ENCODE measurements around the gene G6PC3.

Gene G6PC3

DNA sequence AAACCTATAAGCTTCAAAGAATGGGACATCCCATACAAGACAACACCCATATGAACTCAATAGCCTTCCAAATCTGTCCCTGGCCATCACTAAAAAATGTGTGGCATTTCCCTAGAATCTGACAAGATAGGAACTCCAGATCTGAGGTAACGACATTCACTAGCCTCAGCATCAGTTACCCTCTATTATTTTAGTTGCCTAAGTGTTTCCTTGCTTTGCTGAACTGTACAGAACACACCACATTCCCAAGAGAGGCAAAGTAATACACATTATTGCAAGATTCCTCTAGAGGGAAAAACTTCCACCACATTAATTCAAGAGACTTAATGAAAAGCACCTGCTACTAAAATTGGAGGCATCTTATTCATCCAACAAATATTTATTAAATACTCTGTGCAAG, 9.1 kb upstream of the G6PC3 start:
- DNase-seq (ENCODE audit: low spot score) = no peak

DNA sequence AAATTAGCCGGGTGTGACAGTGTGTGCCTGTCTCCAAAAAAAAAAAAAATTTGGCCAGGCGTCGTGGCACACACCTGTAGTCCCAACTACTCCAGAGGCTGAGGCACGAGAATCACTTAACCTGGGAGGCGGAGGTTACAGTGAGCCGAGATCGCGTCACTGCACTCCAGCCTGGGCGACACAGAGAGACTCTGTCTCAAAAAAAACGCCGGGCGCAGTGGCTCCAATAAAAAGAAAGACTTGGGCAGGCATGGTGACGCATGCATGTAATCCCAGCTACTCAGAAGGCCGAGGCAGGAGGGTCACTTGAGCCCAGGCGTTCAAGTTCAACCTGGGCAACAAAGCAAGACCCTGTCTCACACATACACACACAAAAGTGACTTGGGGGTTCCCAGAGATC, 7.7 kb upstream of the G6PC3 start:
- no peak for DNase-seq (ENCODE audit: low spot score)

DNA sequence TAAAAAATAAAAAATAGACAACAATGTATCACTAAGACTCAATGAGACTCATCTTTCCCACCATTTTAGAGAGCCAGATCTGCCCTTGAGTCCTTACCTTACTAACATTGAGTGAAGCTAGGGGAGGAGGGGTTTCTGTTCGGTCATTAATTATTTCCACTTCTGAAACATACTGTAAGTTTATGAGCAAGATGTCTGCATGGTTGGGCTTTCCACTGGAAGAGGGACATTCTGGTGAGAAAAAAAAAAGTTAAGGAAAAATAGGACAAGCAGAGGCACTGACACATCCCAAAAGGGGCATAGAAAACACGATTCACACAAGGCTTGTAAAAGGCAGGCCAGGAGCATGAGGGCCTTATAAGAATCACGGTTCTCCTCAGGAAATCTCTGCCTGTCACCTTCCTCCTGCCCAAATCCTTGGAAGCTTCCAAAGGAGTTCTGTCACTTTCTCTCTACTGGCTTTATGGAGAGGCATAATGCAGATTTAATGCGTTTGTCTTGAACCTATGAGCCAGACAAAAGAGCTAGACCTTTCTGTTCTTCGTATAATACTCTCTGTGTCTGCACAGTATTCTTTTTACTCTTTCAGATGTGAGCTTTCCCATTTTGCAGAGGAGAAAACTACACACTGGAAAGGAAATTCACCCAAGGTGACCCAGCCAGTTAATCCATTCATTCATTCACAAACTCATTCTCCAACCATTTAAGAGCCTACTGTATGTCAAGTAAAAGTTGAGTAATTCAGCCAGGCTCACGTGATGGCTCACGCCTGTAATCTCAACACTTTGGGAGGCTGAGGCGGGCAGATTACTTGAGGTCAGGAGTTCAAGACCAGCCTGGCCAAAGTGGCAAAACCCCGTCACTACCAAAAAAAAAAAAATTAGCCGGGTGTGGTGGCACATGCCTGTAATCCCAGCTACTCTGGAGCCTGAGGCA, 6.6 kb upstream of the G6PC3 start:
- DNase-seq (ENCODE audit: low spot score) = no peak

DNA sequence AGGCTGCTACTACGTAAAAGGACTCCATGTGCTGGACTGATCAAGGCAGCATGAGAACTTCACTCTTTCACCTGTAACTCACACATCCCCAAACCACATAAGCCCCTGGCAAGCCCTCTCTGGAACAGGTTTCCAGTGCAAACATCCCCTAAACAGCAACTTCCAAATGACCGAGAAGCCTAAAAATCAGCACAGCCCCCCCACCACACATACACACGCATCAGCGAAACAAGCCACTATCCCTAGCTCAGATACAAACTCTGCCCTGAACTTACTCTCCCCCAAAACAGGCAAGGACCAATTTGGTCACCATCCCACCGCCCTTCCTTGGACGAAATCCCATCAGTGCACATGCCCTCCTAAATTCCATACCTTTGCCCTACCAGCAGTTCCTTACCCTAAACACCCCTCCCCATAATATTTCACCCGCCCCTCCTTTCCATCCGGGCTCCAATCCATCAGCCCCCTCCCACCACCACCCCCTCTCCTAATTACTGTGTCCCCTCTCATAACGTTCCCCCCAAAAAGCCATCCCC, 4.8 kb upstream of the G6PC3 start:
- DNase-seq (ENCODE audit: low spot score) = no peak

DNA sequence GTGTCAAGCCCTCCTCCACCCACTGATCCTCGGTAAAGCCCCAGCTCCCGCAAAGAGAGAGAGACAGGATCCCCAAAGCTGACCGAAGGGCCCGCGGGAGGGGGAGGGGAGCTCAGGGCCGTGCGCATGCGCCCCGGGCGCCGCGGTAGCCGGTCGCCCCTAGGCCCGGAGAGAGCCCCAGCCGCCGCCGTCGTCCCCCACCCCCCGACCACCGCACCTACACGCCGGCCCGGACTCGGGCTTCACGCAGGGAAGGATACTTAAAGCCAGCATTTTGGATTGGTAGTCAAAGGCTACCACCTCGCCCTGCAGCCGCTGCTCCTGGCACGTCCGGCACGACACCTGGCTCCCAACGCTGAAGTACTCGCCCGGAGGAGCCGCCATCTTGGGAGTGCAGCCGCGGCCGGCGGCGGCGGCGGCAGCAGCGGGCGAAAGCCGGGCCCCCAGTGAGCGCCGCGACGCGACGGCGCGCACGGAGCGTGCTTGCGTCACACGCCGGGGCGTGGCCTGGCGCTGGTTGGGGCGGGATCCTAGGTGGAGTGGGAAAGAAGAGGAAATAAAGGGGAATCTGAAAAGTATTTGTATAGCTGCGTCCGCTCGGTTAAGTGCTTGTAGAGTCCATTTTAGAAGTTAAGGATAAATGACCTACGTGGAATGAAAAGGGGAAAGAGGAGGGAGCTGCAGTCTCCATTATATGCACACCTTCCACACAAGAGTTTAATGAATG, 4.2 kb upstream of the G6PC3 start, which contains the start of gene LSM12:
Gene LSM12, minus strand, starts transcription at position 468 of the 727 bp plus-strand sequence. Its CDS starts 84 bp downstream, at position 384.
- peak; percentile 93 for DNase-seq (ENCODE audit: low spot score)

DNA sequence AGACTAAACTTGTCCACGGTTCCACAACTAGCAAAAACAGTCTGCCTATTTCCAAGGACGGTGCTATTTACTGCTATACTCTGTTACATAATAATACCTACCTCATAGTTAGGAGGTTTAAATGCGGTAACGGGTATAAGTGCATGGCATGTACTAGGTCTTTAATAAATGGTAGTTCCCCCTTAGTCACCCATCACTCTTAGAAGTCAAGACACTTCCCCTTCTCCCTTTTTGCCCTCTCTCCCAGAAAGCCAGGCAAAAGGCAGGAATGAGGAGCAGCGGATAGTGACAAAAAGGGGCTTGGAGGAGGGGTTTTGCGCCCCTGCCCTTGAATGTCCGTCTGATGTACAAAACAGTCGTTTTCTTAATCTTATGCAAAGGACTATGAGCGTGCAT, 3.0 kb upstream of the G6PC3 start:
- no peak for DNase-seq (ENCODE audit: low spot score)

DNA sequence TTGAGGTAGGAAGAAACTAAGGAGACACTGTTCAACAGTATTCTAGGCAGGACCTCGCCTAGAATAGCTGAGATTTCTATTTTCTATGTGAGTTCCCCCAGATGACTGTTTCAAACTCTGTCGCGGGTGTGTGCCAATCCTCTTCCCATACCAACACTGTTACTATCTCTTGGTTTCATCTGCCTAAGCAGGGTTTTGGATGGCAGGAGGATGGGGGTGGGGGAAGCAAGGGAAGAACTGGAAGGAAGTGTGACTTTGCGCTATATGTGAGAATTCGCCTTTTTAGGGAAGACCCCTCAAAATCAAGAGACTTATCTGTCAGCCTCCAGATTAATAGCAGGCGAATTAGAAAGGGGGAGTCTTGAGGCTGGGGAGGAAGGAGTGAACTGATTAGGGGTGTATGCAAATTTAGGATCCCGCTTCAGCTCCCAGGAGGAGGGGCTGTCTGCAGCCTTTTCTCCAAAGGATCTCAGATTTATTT, 521 bp upstream of the G6PC3 start:
- DNase-seq (ENCODE audit: low spot score) = peak; percentile 30

DNA sequence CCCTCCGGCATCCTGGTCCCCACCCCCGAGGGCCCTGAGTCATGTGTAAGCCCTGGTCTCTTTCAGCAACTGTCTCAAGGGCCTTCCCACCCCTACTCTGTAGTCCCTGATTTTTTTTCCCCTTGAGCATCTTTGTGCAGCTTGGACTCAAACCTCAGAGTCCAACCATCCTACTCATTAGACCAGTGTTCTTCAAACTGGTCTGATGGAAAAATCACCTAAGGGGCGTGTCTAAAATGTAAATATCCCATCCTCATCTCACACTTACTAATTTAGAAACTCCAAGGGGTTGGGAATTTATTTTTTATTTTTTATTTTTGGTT, 624 bp downstream of the G6PC3 start:
- DNase-seq (ENCODE audit: low spot score) = no peak

DNA sequence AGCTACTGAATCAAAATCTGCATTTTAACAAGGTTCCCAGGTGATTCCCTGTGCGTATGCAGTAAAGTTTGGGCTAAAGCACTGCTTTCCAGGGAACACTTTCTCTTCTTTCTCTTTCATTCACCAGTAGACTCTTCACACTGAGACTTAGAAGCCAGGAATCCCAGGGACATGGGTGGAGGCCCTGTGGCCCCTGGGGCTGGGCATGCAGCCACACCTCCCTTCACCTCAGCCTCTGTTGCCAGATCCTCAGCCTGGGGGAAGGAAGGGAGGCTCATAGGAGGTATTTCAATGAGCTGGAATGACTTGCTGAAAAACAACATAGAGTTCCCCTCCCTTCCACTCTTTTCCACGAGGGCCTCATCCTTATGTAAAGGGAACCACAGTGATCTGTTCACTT, 1.2 kb downstream of the G6PC3 start:
- DNase-seq (ENCODE audit: low spot score) = no peak

DNA sequence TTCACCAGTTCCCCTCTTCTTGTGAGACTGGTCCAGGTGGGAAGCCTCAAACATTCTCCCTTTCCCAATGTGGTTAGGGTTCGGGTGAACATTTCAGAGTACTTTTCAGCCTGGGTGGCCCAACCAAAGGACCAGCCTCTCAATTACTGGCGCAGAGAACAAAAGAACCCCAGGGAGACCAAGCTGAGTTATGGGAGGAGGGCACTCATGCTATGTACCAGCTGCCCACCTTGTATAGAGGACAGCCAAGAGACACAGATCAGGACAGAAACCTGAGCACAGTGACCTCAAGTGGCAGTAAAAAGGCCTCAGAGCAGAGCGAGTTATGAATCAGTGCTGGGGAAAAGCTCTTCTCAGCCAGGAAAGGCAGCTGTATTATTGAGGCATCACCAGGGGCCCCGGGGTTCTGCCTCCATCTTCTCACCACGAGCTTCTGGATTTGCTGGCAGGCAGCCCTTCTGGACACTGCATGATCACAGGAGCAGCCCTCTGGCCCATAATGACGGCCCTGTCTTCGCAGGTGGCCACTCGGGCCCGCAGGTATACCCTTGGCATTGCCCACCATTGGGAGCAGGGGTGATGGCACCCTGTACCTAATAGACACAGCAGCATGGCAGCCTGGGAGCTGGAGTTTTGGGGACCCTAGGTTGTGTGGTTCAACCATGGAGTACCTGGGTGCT, 3.8 kb downstream of the G6PC3 start:
- no peak for DNase-seq (ENCODE audit: low spot score)

DNA sequence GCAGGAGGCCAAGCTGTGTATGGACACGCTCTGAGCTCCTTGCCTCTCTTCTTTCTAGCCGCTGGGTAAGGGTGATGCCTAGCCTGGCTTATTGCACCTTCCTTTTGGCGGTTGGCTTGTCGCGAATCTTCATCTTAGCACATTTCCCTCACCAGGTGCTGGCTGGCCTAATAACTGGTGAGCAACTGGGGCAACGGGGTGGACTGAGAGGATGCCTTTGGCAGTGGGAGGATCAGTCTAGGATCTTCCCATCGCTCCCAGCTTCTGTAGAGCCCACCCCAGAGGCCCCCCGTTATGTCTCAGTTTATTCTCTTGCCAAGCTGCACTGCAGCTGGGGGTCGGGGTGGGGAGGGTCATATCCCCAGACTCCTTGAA, 4.4 kb downstream of the G6PC3 start:
- no peak for DNase-seq (ENCODE audit: low spot score)

DNA sequence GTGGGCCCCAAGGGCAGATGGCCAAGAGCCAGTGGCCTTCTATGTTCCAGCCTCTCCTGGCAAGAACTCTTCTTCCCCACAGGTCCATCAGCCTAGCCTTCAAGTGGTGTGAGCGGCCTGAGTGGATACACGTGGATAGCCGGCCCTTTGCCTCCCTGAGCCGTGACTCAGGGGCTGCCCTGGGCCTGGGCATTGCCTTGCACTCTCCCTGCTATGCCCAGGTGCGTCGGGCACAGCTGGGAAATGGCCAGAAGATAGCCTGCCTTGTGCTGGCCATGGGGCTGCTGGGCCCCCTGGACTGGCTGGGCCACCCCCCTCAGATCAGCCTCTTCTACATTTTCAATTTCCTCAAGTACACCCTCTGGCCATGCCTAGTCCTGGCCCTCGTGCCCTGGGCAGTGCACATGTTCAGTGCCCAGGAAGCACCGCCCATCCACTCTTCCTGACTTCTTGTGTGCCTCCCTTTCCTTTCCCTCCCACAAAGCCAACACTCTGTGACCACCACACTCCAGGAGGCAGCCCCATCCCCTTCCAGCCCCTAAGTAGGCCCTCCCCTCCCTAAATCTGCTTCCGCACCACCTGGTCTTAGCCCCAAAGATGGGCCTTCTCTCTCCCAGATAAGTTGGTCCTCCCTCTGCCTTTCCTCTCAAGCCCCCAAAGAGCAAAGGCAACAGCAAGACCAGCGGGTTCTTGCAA, 5.2 kb downstream of the G6PC3 start:
- no peak for DNase-seq (ENCODE audit: low spot score)

DNA sequence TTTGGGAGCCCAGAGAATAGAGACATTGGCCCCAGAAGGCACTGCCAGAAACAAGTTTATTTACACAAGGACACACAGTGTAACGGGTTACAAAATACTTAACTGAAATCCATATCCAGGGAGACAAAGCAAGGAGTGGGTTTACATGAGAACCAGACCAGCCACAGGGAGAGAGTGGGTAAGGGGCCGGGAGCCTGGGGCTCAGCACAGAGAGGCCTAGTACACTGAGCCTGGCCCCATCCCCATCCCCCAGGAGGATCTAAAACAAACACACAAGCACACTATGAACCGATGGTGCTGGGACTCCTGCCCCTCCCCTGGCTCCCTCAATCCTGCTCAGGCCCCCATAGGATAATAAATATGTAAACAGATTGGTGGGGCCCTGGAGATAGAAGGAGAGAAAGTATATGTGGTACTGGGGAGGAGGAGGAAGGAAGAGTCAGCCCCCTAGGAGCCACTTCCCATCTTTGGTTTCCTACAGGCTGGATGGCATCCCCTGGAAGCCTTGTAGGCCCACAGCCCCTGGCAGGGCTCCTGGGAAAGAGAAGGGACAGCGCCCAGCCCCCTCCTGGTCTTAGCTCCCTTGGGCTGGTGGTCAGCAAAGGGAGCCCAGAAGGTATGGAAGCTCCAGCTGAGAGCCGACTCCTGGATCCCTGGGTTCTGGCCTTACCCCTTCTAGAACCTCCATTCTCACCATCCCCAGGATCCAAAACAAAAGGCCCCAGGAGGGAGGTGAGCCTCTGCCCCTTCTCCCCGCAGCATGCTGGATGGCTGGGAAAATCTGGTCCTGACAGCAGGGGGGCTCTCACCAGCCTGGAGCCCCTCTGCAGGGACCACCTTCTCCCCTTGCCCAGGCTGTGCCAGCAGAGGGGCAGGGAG, 6.4 kb downstream of the G6PC3 start:
- no peak for DNase-seq (ENCODE audit: low spot score)

DNA sequence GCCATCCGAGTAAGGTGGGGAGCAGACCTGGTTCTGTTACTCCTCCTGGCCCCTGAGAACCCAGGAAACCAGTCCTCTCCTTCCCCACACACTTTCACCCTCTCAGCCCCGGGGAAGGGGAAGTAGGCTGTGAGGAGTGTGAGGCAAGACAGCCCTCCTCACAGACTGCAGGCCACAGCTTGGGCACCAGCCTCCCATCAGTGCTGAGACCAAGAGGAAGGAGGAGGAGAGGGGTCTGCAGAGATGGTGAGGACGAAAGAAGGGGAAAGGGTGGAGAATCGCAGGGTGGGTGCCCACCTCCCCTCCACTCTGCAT, 7.0 kb downstream of the G6PC3 start:
- peak; percentile 47 for DNase-seq (ENCODE audit: low spot score)

DNA sequence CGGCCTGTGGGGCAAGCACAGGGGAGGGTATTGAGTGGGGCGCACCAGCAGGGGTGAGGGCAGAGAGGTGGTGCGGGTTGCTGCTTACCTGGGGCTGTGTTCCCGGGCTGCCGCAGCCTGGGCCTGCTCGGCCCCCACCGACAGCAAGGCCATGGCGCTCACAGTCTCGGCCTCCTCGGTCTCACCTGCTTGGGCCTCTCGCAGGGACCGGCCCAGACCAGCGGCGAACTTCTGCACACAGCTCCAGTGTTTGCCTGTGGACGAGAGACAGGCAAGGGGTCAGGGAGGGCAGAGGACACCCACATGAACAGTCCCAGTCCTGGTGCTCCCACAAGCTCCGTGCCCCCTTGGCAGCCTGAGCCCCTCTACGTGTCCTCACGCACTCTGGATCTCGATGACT, 7.9 kb downstream of the G6PC3 start:
- DNase-seq (ENCODE audit: low spot score) = no peak

DNA sequence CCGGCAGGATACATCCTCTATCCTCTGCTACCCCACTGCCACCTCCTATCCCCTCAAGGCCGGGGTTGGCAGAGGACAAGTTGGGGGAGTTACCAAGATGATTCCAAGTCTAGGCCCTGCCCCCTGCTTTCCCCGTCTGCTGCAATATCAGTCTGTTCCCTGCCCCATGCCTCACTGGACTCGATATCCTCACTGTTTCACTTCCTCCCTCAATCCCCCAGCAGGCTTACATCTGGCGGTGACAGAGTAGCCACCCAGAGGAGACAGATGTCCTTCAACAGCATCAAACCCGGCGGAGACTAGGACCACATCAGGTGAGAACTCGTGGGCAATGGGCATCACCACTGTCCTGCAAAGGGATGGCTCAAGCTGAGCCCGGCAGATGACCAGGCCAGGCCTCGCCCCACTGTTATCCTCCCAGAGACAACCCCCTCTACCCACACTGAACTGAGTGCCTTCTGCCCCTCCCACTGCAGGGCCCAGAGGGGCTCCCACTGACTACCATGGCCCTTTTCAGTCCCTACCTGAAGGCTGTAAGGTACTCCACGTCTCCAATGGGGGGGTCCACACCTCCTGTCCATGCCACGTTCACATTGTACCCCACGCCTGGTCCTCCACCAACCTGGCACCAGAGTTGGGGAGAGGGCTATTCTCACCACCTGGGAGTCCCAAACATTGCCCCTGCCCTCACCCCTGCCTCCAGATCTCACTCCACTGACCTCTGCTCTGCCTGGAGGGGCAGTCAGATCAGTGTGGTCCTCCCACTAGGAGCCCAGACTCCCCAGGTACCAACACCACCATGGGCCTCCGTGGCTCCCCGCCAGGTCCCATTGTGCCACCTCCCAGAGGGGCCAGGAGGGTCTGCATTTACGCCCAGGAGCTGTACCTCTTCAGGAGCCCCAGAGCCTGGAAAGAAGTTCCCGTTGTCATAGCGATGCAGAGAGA, 9.6 kb downstream of the G6PC3 start:
- DNase-seq (ENCODE audit: low spot score) = peak; percentile 43

DNA sequence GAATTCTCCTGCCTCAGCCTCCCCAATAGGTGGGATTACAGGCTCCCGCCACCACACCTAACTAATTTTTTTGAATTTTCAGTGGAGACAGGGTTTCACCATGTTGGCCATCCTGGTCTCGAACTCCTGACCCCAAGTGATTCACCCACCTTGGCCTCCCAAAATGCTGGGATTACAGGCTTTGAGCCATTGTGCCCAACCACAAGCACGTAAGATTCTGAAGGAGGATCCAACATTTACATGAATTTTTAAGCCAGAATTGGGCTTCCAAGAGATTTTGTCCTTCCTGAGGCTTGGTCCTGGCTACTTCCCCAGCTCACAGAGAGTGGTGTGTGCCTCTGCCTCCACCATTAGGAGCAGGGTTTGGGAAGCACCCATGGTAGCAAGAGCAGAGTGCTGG, 11.1 kb downstream of the G6PC3 start:
- no peak for DNase-seq (ENCODE audit: low spot score)

DNA sequence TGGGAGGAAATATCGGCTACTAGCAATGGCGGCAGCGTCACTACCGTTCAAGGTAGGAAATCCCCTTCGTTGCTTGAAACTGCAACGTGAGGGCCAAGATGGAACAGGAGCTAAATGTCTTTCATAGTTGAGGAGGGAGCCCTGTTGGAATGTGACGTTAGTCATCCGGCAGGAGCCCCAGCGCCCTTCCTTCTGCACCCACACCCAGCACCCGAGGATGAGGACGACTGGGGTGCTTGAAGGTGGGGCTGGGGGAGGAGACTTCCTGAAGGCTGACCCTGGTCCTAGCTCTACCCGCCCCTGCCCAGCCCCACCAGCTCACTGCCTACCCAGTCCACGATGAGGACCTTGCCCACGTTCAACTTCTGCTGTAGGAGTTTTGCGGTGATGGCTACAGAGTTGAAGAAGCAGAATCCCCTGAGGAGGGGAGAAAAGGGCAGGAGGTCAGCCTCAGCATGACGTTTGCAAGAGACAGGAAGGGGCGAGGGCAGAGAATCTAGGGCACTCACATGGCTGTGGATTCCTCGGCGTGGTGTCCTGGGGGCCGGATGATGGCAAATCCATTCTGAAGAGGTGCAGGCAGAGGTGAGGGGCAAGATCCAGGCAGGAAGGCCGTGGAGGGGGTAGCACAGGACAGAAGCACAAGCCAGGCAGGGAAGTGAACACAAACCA, 11.9 kb downstream of the G6PC3 start:
- no peak for DNase-seq (ENCODE audit: low spot score)

DNA sequence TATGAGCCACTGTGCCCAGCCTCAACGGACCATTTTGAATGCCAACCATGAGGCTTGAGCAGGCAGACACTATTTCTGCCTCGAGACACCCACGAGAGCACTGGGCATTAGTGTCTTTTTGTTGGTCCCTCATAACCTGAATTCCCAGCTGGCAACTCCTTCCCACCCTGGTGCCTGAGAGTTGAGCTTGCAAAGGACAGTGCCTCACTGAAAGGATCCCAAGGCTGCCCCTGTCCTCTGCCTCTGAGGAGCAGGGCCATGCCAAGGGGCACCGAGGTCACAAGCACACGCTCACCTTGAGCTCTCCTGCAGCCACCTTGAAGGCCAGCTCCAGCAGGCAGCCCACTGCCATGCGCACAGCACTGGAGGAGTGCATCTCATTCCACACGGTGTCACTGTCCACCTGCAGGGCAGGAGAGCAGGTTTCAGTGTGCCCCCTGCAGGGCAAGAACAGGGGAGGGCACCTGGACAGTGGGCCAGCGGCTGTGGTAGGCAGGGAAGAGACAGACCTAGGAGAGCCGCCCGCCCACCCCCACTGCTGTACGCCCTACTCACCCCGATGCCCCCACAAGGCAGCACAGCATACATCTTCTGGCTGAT, 12.8 kb downstream of the G6PC3 start:
- no peak for DNase-seq (ENCODE audit: low spot score)
